ENCODE measurements around the gene ABLIM2.

Gene ABLIM2

DNA sequence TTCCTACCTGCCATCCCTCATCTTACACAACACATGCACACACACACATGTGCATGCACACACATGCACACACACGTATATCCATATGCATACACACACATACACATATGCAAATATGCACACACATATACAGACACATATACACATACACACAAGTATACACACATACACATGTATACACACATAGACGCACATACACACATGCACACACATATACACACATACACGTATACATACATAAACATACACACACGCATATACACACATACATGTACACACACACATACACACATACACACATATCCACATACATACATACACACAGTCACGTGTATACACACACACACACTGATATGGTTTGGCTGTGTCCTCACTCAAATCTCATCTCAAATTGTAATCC is 182.0 kb downstream of the ABLIM2 start:
- H3K79me1 ChIP-seq (ENCODE audit: low read length): no peaks in the 10 kb centered on the region
- H3K79me2 ChIP-seq (ENCODE audit: control insufficient read depth, insufficient read depth, low read length): no peaks in the 10 kb centered on the region
- H3K36me3 ChIP-seq (ENCODE audit: control insufficient read depth, insufficient read depth, low read length): no peaks in the 10 kb centered on the region
- H3K4ac ChIP-seq (ENCODE audit: low read depth, low read length): no peak overlapping the region
- H3K27ac ChIP-seq (ENCODE audit: low read depth, low read length): no peak overlapping the region
- H4K8ac ChIP-seq (ENCODE audit: low read depth, low read length): no peak overlapping the region
- no peak overlapping the region for H3K4me2 ChIP-seq (ENCODE audit: low read length)
- no peak overlapping the region for H2BK120ac ChIP-seq (ENCODE audit: low read depth, low read length)
- no peak overlapping the region for H3K4me3 ChIP-seq (ENCODE audit: low read length)
- H3K27me3 ChIP-seq (ENCODE audit: insufficient read depth, low read length, poor library complexity): no peaks in the 10 kb centered on the region
- no peak overlapping the region for H2BK15ac ChIP-seq (replicated peaks; ENCODE audit: low read depth)
- no peak overlapping the region for H4K5ac ChIP-seq (ENCODE audit: low read length)
- H3K9ac ChIP-seq (ENCODE audit: low read length): no peak overlapping the region
- no peak overlapping the region for H3K18ac ChIP-seq (ENCODE audit: low read length)
- no peak overlapping the region for H3K23ac ChIP-seq (ENCODE audit: low read length)
- no peak for DNase-seq
- H3K4me1 ChIP-seq (ENCODE audit: control insufficient read depth, low read depth, low read length): peaks cover 17% of the 10 kb centered on the region
- H2AK5ac ChIP-seq (ENCODE audit: low read length): no peak overlapping the region
- WGBS (ENCODE audit: extremely low coverage, insufficient coverage, low lambda C conversion rate): no CpG with 5 or more reads among the region's 5 CpGs
- no peak overlapping the region for H2BK5ac ChIP-seq (ENCODE audit: low read length)
- H3K56ac ChIP-seq (ENCODE audit: low read length): no peak overlapping the region

DNA sequence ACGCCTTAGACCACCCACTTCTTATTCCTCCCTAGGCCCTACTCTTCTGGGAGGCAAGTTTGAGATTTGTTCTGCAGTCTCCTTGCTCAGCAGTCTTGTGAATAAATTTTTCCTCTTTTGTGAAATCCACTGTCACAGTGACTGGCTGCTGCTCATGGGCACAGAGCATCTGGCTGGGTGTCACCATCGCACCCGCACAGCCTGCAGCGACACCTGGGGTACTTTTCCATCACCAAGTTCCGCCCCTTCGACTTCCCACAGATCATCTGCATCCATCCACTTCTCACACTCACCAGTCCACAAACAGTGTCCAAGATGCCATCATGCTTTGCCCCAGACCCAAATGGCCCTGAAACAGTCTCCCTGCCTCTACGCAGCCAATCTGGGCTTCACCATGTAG is 182.6 kb downstream of the ABLIM2 start:
- DNase-seq: no peak
- H3K27me3 ChIP-seq (ENCODE audit: insufficient read depth, low read length, poor library complexity): no peaks in the 10 kb centered on the region
- no peaks in the 10 kb centered on the region for H3K79me1 ChIP-seq (ENCODE audit: low read length)
- no CpG with 5 or more reads among the region's 7 CpGs for WGBS (ENCODE audit: extremely low coverage, insufficient coverage, low lambda C conversion rate)
- no peak overlapping the region for H3K4ac ChIP-seq (ENCODE audit: low read depth, low read length)
- no peak overlapping the region for H4K5ac ChIP-seq (ENCODE audit: low read length)
- no peak overlapping the region for H3K56ac ChIP-seq (ENCODE audit: low read length)
- H3K36me3 ChIP-seq (ENCODE audit: control insufficient read depth, insufficient read depth, low read length): no peaks in the 10 kb centered on the region
- H2BK120ac ChIP-seq (ENCODE audit: low read depth, low read length): no peak overlapping the region
- no peak overlapping the region for H3K18ac ChIP-seq (ENCODE audit: low read length)
- no peak overlapping the region for H3K23ac ChIP-seq (ENCODE audit: low read length)
- H3K4me1 ChIP-seq (ENCODE audit: control insufficient read depth, low read depth, low read length): peaks cover 18% of the 10 kb centered on the region
- H2BK5ac ChIP-seq (ENCODE audit: low read length): no peak overlapping the region
- no peak overlapping the region for H3K4me2 ChIP-seq (ENCODE audit: low read length)
- H3K79me2 ChIP-seq (ENCODE audit: control insufficient read depth, insufficient read depth, low read length): no peaks in the 10 kb centered on the region
- no peak overlapping the region for H2BK15ac ChIP-seq (replicated peaks; ENCODE audit: low read depth)
- no peak overlapping the region for H2AK5ac ChIP-seq (ENCODE audit: low read length)
- H4K8ac ChIP-seq (ENCODE audit: low read depth, low read length): no peak overlapping the region
- H3K4me3 ChIP-seq (ENCODE audit: low read length): no peak overlapping the region
- no peak overlapping the region for H3K9ac ChIP-seq (ENCODE audit: low read length)
- no peak overlapping the region for H3K27ac ChIP-seq (ENCODE audit: low read depth, low read length)

GRCh38 chr4:7974425-7974824 is 184.2 kb downstream of the ABLIM2 start:
- H3K79me2 ChIP-seq (ENCODE audit: control insufficient read depth, insufficient read depth, low read length): no peaks in the 10 kb centered on the region
- no CpG with 5 or more reads among the region's 1 CpG for WGBS (ENCODE audit: extremely low coverage, insufficient coverage, low lambda C conversion rate)

GRCh38 chr4:7973545-7973981 is 185.1 kb downstream of the ABLIM2 start:
- Histone ChIP-seq H3K56ac (ENCODE audit: low read length) (no peak overlapping the region), H2BK5ac (ENCODE audit: low read length) (no peak overlapping the region), H3K27me3 (ENCODE audit: insufficient read depth, low read length, poor library complexity) (no peaks in the 10 kb centered on the region), H3K27ac (ENCODE audit: low read depth, low read length) (no peak overlapping the region), H3K18ac (ENCODE audit: low read length) (no peak overlapping the region), H3K9ac (ENCODE audit: low read length) (no peak overlapping the region), H2BK15ac (replicated peaks; ENCODE audit: low read depth) (no peak overlapping the region), H3K4me3 (ENCODE audit: low read length) (no peak overlapping the region), H2BK120ac (ENCODE audit: low read depth, low read length) (no peak overlapping the region), H3K4me2 (ENCODE audit: low read length) (no peak overlapping the region), H3K79me2 (ENCODE audit: control insufficient read depth, insufficient read depth, low read length) (no peaks in the 10 kb centered on the region), H3K4ac (ENCODE audit: low read depth, low read length) (no peak overlapping the region), H3K4me1 (ENCODE audit: control insufficient read depth, low read depth, low read length) (peaks cover 18% of the 10 kb centered on the region), H4K5ac (ENCODE audit: low read length) (no peak overlapping the region), H4K8ac (ENCODE audit: low read depth, low read length) (no peak overlapping the region), H3K36me3 (ENCODE audit: control insufficient read depth, insufficient read depth, low read length) (no peaks in the 10 kb centered on the region), H3K79me1 (ENCODE audit: low read length) (no peaks in the 10 kb centered on the region), H2AK5ac (ENCODE audit: low read length) (no peak overlapping the region), H3K23ac (ENCODE audit: low read length) (no peak overlapping the region)
- no peak for DNase-seq
- WGBS (ENCODE audit: extremely low coverage, insufficient coverage, low lambda C conversion rate): no CpG with 5 or more reads among the region's 10 CpGs

More at GRCh38 chr4:7974425-7974824, 184.2 kb downstream of the ABLIM2 start:
- Histone ChIP-seq H4K8ac (ENCODE audit: low read depth, low read length) (no peak overlapping the region), H3K27me3 (ENCODE audit: insufficient read depth, low read length, poor library complexity) (no peaks in the 10 kb centered on the region), H3K9ac (ENCODE audit: low read length) (no peak overlapping the region), H4K5ac (ENCODE audit: low read length) (no peak overlapping the region), H2BK5ac (ENCODE audit: low read length) (no peak overlapping the region), H3K18ac (ENCODE audit: low read length) (no peak overlapping the region), H3K4me3 (ENCODE audit: low read length) (no peak overlapping the region), H3K56ac (ENCODE audit: low read length) (no peak overlapping the region), H2BK15ac (replicated peaks; ENCODE audit: low read depth) (no peak overlapping the region), H3K27ac (ENCODE audit: low read depth, low read length) (no peak overlapping the region), H3K79me1 (ENCODE audit: low read length) (no peaks in the 10 kb centered on the region), H2AK5ac (ENCODE audit: low read length) (no peak overlapping the region), H3K4me2 (ENCODE audit: low read length) (no peak overlapping the region), H3K4me1 (ENCODE audit: control insufficient read depth, low read depth, low read length) (peaks cover 26% of the 10 kb centered on the region), H2BK120ac (ENCODE audit: low read depth, low read length) (no peak overlapping the region), H3K23ac (ENCODE audit: low read length) (no peak overlapping the region), H3K4ac (ENCODE audit: low read depth, low read length) (no peak overlapping the region), H3K36me3 (ENCODE audit: control insufficient read depth, insufficient read depth, low read length) (no peaks in the 10 kb centered on the region)
- no peak for DNase-seq

DNA sequence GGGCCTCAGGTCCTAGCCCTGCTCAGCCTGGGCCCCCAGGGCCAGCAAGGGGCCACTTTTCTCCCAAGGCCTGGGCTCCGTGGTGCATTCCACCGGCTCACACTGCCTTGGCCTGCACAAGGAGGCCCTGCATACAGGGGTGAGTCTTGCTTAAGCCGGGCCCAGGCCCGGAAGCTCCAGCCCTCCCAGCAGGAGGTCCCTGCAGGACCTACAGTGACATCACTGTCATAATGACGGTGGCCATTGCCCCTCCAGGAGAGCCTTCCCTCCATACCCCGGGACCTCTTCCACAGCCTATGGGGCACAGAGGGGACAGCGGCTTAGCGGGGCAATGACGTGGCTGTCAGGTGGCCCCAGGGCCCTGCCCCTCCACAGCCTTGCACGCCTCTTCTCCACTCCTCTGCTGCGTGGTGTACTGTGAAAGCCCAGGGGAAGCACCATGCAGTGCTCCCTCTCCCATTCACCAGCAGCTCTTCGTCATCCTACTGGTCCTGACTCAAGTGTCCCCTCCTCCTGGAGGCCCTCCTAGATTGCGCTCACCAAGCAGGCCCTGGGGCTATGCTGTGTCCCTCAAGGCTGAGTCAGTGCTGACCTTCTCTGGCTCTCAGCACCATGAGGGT is 186.6 kb downstream of the ABLIM2 start:
- no peak for DNase-seq
- Histone ChIP-seq H3K18ac (ENCODE audit: low read length) (peak overlapping the region; percentile 5), H3K4ac (ENCODE audit: low read depth, low read length) (peak overlapping the region; percentile 56), H4K8ac (ENCODE audit: low read depth, low read length) (no peak overlapping the region), H3K56ac (ENCODE audit: low read length) (peak overlapping the region; percentile 75), H2BK5ac (ENCODE audit: low read length) (peak overlapping the region; percentile 27), H2BK15ac (replicated peaks; ENCODE audit: low read depth) (no peak overlapping the region), H3K79me2 (ENCODE audit: control insufficient read depth, insufficient read depth, low read length) (no peaks in the 10 kb centered on the region), H3K4me3 (ENCODE audit: low read length) (no peak overlapping the region), H3K9ac (ENCODE audit: low read length) (no peak overlapping the region), H3K36me3 (ENCODE audit: control insufficient read depth, insufficient read depth, low read length) (no peaks in the 10 kb centered on the region), H3K27ac (ENCODE audit: low read depth, low read length) (no peak overlapping the region), H3K23ac (ENCODE audit: low read length) (peak overlapping the region; percentile 70), H3K27me3 (ENCODE audit: insufficient read depth, low read length, poor library complexity) (no peaks in the 10 kb centered on the region), H3K4me1 (ENCODE audit: control insufficient read depth, low read depth, low read length) (peaks cover 13% of the 10 kb centered on the region), H2BK120ac (ENCODE audit: low read depth, low read length) (no peak overlapping the region), H2AK5ac (ENCODE audit: low read length) (peak overlapping the region; percentile 87), H3K4me2 (ENCODE audit: low read length) (no peak overlapping the region), H4K5ac (ENCODE audit: low read length) (no peak overlapping the region), H3K79me1 (ENCODE audit: low read length) (no peaks in the 10 kb centered on the region)
- no CpG with 5 or more reads among the region's 13 CpGs for WGBS (ENCODE audit: extremely low coverage, insufficient coverage, low lambda C conversion rate)

DNA sequence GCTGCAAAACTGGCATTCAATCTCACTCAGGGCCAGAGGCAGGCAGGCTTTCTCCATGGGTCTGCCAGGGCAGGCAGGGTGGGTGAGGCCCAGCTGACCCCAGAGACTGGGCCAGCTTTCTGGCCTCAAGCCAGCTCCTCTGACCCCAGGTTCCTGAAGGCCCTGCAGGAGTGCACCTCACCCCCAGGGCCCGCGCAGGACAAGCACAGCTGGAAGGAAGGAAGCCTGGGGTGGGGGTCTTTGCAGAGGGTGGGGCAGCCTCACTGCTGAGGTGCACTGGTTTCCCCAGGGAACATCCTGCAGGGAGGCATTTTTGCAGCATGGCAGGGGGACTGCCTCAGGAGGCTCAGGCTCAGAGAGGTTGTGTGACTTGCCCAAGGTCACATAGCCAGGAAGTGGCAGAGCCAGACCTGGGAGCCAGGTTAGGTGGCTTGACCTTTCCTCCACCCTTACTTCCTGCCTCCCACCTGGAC is 187.4 kb downstream of the ABLIM2 start:
- Histone ChIP-seq H2BK15ac (replicated peaks; ENCODE audit: low read depth) (no peak overlapping the region), H3K23ac (ENCODE audit: low read length) (peak overlapping the region; percentile 80), H3K4me1 (ENCODE audit: control insufficient read depth, low read depth, low read length) (peaks cover 13% of the 10 kb centered on the region), H2AK5ac (ENCODE audit: low read length) (peak overlapping the region; percentile 98), H3K79me1 (ENCODE audit: low read length) (no peaks in the 10 kb centered on the region), H3K9ac (ENCODE audit: low read length) (no peak overlapping the region), H4K8ac (ENCODE audit: low read depth, low read length) (no peak overlapping the region), H3K36me3 (ENCODE audit: control insufficient read depth, insufficient read depth, low read length) (no peaks in the 10 kb centered on the region), H3K27ac (ENCODE audit: low read depth, low read length) (no peak overlapping the region), H3K27me3 (ENCODE audit: insufficient read depth, low read length, poor library complexity) (no peaks in the 10 kb centered on the region), H2BK120ac (ENCODE audit: low read depth, low read length) (no peak overlapping the region), H3K4me3 (ENCODE audit: low read length) (no peak overlapping the region), H3K4me2 (ENCODE audit: low read length) (no peak overlapping the region), H3K79me2 (ENCODE audit: control insufficient read depth, insufficient read depth, low read length) (no peaks in the 10 kb centered on the region), H3K4ac (ENCODE audit: low read depth, low read length) (no peak overlapping the region), H4K5ac (ENCODE audit: low read length) (no peak overlapping the region), H2BK5ac (ENCODE audit: low read length) (peak overlapping the region; percentile 82), H3K56ac (ENCODE audit: low read length) (peak overlapping the region; percentile 67), H3K18ac (ENCODE audit: low read length) (peak overlapping the region; percentile 5)
- WGBS (ENCODE audit: extremely low coverage, insufficient coverage, low lambda C conversion rate): no CpG with 5 or more reads among the region's 2 CpGs
- DNase-seq: no peak

Data from mesendoderm (in vitro differentiated cells).